IMR-90 (cell line): Measurements from ENCODE around the gene KIF5C. TPM values are rescaled to one million over a fixed set of nuclear protein-coding genes. Genes with fewer than 3 reads are reported as not detected.

Experiments
- ATAC-seq: fragments of 200-7000 bp; cut with Tn5 transposase; 2 replicates; pipeline ENCODE4 v1.9.1; 2020; ENCODE audit warnings: low read depth, mild to moderate bottlenecking, moderate library complexity
- BruUV-seq: library from RNA; stranded (reverse); fragments of 400-500 nt; replicated peaks from 2 replicates; lab custom pipeline; 2021; lab: Mats Ljungman, UMichigan
- CTCF ChIA-PET: fragments of 300-600 bp; formaldehyde crosslinking; extraction: SDS; loops from one replicate; lab custom pipeline; 2021; ENCODE audit warnings: antibody characterized with exemption; lab: Yijun Ruan, JAX
- POLR2A ChIA-PET: fragments of 300-600 bp; sonication (Branson Sonifier 250); formaldehyde crosslinking; loops from one replicate; lab custom pipeline; 2022; ENCODE audit warnings: antibody characterized with exemption; ENCODE audit not compliant: unreplicated experiment; lab: Charles Lee
- DNase-seq: peaks from one replicate; pipeline ENCODE4 v3.0.0; 2013
- H2AFZ ChIP-seq: replicated peaks from 2 replicates; pipeline ENCODE3; 2013; ENCODE audit warnings: low read length, mild to moderate bottlenecking; ENCODE audit not compliant: poor library complexity
- H2AK5ac ChIP-seq: 2 replicates; pipeline ENCODE4 v1.6.1; 2013; ENCODE audit warnings: low read depth, low read length, inconsistent platforms
- H2AK9ac ChIP-seq: replicated peaks from 2 replicates; pipeline ENCODE3; 2013; ENCODE audit warnings: mild to moderate bottlenecking, low read depth, low read length, moderate library complexity; ENCODE audit not compliant: poor library complexity
- H2BK120ac ChIP-seq: 2 replicates; pipeline ENCODE4 v1.6.1; 2013; ENCODE audit warnings: low read depth, low read length, inconsistent platforms
- H2BK15ac ChIP-seq: 3 replicates; pipeline ENCODE4 v1.6.1; 2013; ENCODE audit warnings: low read depth, low read length, inconsistent platforms
- H2BK20ac ChIP-seq: 2 replicates; pipeline ENCODE4 v1.6.1; 2013; ENCODE audit warnings: low read depth, mild to moderate bottlenecking, inconsistent platforms, low read length, moderate library complexity
- H2BK5ac ChIP-seq: 2 replicates; pipeline ENCODE4 v1.6.1; 2013; ENCODE audit warnings: mild to moderate bottlenecking, low read depth, low read length, inconsistent platforms; ENCODE audit not compliant: poor library complexity, severe bottlenecking
- H3K14ac ChIP-seq: replicated peaks from 2 replicates; pipeline ENCODE4 v1.6.1; 2013; ENCODE audit warnings: low read depth, low read length, inconsistent platforms
- H3K18ac ChIP-seq: 2 replicates; pipeline ENCODE4 v1.6.1; 2013; ENCODE audit warnings: low read depth, low read length, control low read depth
- H3K23ac ChIP-seq: 2 replicates; pipeline ENCODE4 v1.6.1; 2013; ENCODE audit warnings: low read depth, low read length, inconsistent platforms
- H3K27ac ChIP-seq: 2 replicates; pipeline ENCODE4 v1.5.1; 2013; ENCODE audit warnings: mild to moderate bottlenecking, control low read depth, low read length; ENCODE audit not compliant: insufficient read depth
- H3K27me3 ChIP-seq: 2 replicates; pipeline ENCODE4 v1.6.1; 2013; ENCODE audit warnings: low read length; ENCODE audit not compliant: control insufficient read depth, insufficient read depth
- H3K36me3 ChIP-seq: 2 replicates; pipeline ENCODE4 v1.6.1; 2013; ENCODE audit warnings: low read length, mixed read lengths; ENCODE audit not compliant: control insufficient read depth, insufficient read depth
- H3K4ac ChIP-seq: 2 replicates; pipeline ENCODE4 v1.6.1; 2013; ENCODE audit warnings: low read depth, low read length, inconsistent platforms
- H3K4me1 ChIP-seq: 2 replicates; pipeline ENCODE4 v1.6.1; 2013; ENCODE audit warnings: low read length, mixed read lengths; ENCODE audit not compliant: control insufficient read depth, insufficient read depth
- H3K4me2 ChIP-seq: 2 replicates; pipeline ENCODE4 v1.6.1; 2013; ENCODE audit warnings: low read depth, mild to moderate bottlenecking, control low read depth, low read length, moderate library complexity
- H3K4me3 ChIP-seq: 2 replicates; pipeline ENCODE4 v1.5.1; 2013; ENCODE audit warnings: low read depth, mild to moderate bottlenecking, control low read depth, low read length, moderate library complexity; ENCODE audit not compliant: insufficient read depth
- H3K56ac ChIP-seq: 2 replicates; pipeline ENCODE4 v1.6.1; 2013; ENCODE audit warnings: low read length, inconsistent platforms; ENCODE audit not compliant: insufficient read depth; ENCODE audit errors: extremely low read depth
- H3K79me1 ChIP-seq, 2 experiments: 2 replicates each; pipeline ENCODE4 v1.6.1; 2013; ENCODE audit warnings: low read length in 2 of 2, inconsistent platforms in 1 of 2, low read depth in 1 of 2
- H3K9ac ChIP-seq: 2 replicates; pipeline ENCODE4 v1.6.1; 2013; ENCODE audit warnings: low read depth, low read length, control low read depth
- H3K9me1 ChIP-seq: 2 replicates; pipeline ENCODE4 v1.6.1; 2013; ENCODE audit warnings: low read length, inconsistent platforms; ENCODE audit not compliant: insufficient read depth
- H3K9me3 ChIP-seq: 2 replicates; pipeline ENCODE4 v1.6.1; 2013; ENCODE audit warnings: low read length; ENCODE audit not compliant: control insufficient read depth, insufficient read depth
- H4K20me1 ChIP-seq: 2 replicates; pipeline ENCODE4 v1.6.1; 2013; ENCODE audit warnings: low read length, inconsistent platforms; ENCODE audit not compliant: insufficient read depth
- H4K5ac ChIP-seq: 2 replicates; pipeline ENCODE4 v1.6.1; 2013; ENCODE audit warnings: mild to moderate bottlenecking, low read depth, low read length, control low read depth
- H4K8ac ChIP-seq, 2 experiments: 2 replicates each; pipeline ENCODE4 v1.6.1; 2013; ENCODE audit warnings: low read depth in 2 of 2, low read length in 2 of 2, control low read depth in 1 of 2, inconsistent platforms in 1 of 2
- H4K91ac ChIP-seq: 2 replicates; pipeline ENCODE4 v1.6.1; 2013; ENCODE audit warnings: low read depth, low read length, inconsistent platforms; ENCODE audit not compliant: insufficient read depth
- BHLHE40 ChIP-seq: fragments of 150-350 bp; IDR thresholded peaks from 2 replicates; pipeline ENCODE4 v1.6.1; 2016; ENCODE audit warnings: mild to moderate bottlenecking, low read depth, low read length
- CEBPB ChIP-seq: IDR thresholded peaks from 2 replicates; pipeline ENCODE4 v1.6.1; 2012; ENCODE audit warnings: low read depth, low read length, improper control_type of control experiment
- CHD1 ChIP-seq: IDR thresholded peaks from 2 replicates; pipeline ENCODE4 v1.6.1; 2012; ENCODE audit warnings: low read depth, low read length, improper control_type of control experiment
- CTCF ChIP-seq: conservative IDR thresholded peaks from 2 replicates; pipeline ENCODE4 v1.5.1; 2012; ENCODE audit warnings: mild to moderate bottlenecking, low read depth, low read length, improper control_type of control experiment
- ELK1 ChIP-seq: fragments of 150-350 bp; IDR thresholded peaks from 2 replicates; pipeline ENCODE4 v1.6.1; 2016; ENCODE audit warnings: low read depth, mild to moderate bottlenecking, low read length, moderate library complexity, borderline replicate concordance
- FOS ChIP-seq: fragments of 150-350 bp; IDR thresholded peaks from 2 replicates; pipeline ENCODE4 v1.6.1; 2016; ENCODE audit warnings: low read depth, low read length
- MAFK ChIP-seq: IDR thresholded peaks from 2 replicates; pipeline ENCODE4 v1.6.1; 2012; ENCODE audit warnings: low read depth, low read length, improper control_type of control experiment
- MAZ ChIP-seq: IDR thresholded peaks from 2 replicates; pipeline ENCODE4 v1.6.1; 2012; ENCODE audit warnings: low read depth, mild to moderate bottlenecking, low read length, improper control_type of control experiment, moderate library complexity, borderline replicate concordance
- MXI1 ChIP-seq: IDR thresholded peaks from 2 replicates; pipeline ENCODE4 v1.6.1; 2012; ENCODE audit warnings: low read depth, mild to moderate bottlenecking, low read length, moderate library complexity, borderline replicate concordance
- NFE2L2 ChIP-seq: fragments of 150-350 bp; IDR thresholded peaks from 2 replicates; pipeline ENCODE4 v1.6.1; 2016; ENCODE audit warnings: low read depth, mild to moderate bottlenecking, low read length
- POLR2A ChIP-seq: IDR thresholded peaks from 2 replicates; pipeline ENCODE4 v1.6.1; 2012; ENCODE audit warnings: mild to moderate bottlenecking, low read depth, low read length
- RAD21 ChIP-seq: IDR thresholded peaks from 2 replicates; pipeline ENCODE4 v1.6.1; 2012; ENCODE audit warnings: low read length, improper control_type of control experiment
- RCOR1 ChIP-seq: IDR thresholded peaks from 2 replicates; pipeline ENCODE4 v1.6.1; 2012; ENCODE audit warnings: mild to moderate bottlenecking, low read length, improper control_type of control experiment; ENCODE audit not compliant: insufficient replicate concordance
- RFX5 ChIP-seq: IDR thresholded peaks from 2 replicates; pipeline ENCODE4 v1.8.0; 2012; ENCODE audit warnings: low read depth, mild to moderate bottlenecking, low read length, moderate library complexity
- SMC3 ChIP-seq: fragments of 150-350 bp; IDR thresholded peaks from 2 replicates; pipeline ENCODE4 v1.6.1; 2016; ENCODE audit warnings: low read depth, mild to moderate bottlenecking, antibody characterized with exemption, low read length, moderate library complexity
- USF2 ChIP-seq: fragments of 150-350 bp; IDR thresholded peaks from 2 replicates; pipeline ENCODE4 v1.6.1; 2017; ENCODE audit warnings: mild to moderate bottlenecking, antibody characterized with exemption, low read length, low read depth
- dilution Hi-C: fragments of 300-500 bp; cut with HindIII; formaldehyde crosslinking; loops from one replicate; pipeline ENCODE4 v1.14.3; 2018; ENCODE audit warnings: low sequenced_read_pairs; ENCODE audit not compliant: unreplicated experiment
- in situ Hi-C: fragments of 300-500 bp; cut with MboI; formaldehyde crosslinking; loops from 3 replicates; pipeline ENCODE4 v1.14.3; 2019; ENCODE audit warnings: low sequenced_read_pairs, inconsistent platforms, mixed read lengths
- intact Hi-C: fragments of 100-400 bp; cut with micrococcal nuclease; formaldehyde crosslinking; loops from 2 replicates; pipeline ENCODE4 v1.10.0; 2022
- polyA plus RNA-seq, 3 experiments: library from polyadenylated mRNA; depleted of rRNA; stranded (reverse); fragments of >200 nt; gene quantifications; 2 replicates each; pipeline ENCODE4 v1.2.3, GENCODE V29; 2012; ENCODE audit warnings: low replicate concordance in 1 of 3
- total RNA-seq: library from RNA; depleted of rRNA; stranded (reverse); fragments of >200 nt; gene quantifications from 2 replicates; pipeline ENCODE4 v1.2.3, GENCODE V29; 2012

Gene KIF5C
- total and polyA plus RNA-seq, 2 of the 4 experiments (the other 2 are of a cell fraction), result 0.10 to 0.18 TPM

GRCh38 chr2:148983896-148984295 is 108.9 kb downstream of the KIF5C start:
- no peak overlapping the region for H3K9ac ChIP-seq
- no peak overlapping the region for H2AK9ac ChIP-seq
- no peak overlapping the region for H3K14ac ChIP-seq
- TF ChIP-seq ELK1, result no peak
- TF ChIP-seq MXI1, result no peak
- TF ChIP-seq RAD21, result no peak
- TF ChIP-seq RFX5, result no peak
- no peak for TF ChIP-seq CEBPB
- TF ChIP-seq CHD1, result no peak
- TF ChIP-seq NFE2L2, result no peak
- TF ChIP-seq POLR2A, result no peak
- no peak for TF ChIP-seq MAZ
- no peak for TF ChIP-seq USF2
- no peak for TF ChIP-seq CTCF
- TF ChIP-seq MAFK, result no peak
- TF ChIP-seq RCOR1, result no peak
- TF ChIP-seq BHLHE40, result no peak
- TF ChIP-seq FOS, result no peak
- TF ChIP-seq SMC3, result no peak
- dilution Hi-C loops, result no loop called here
- intact Hi-C loops, result no loop called here
- H2BK20ac ChIP-seq, result no peak overlapping the region
- H3K9me1 ChIP-seq, result no peaks in the 10 kb centered on the region
- H3K56ac ChIP-seq, result no peak overlapping the region
- H3K79me1 ChIP-seq, result no peaks in the 10 kb centered on the region
- H4K8ac ChIP-seq, result no peak overlapping the region
- H3K27ac ChIP-seq, result no peak overlapping the region
- POLR2A ChIA-PET, result no interaction called here
- H3K4me1 ChIP-seq, result no peaks in the 10 kb centered on the region
- no peak overlapping the region for H3K23ac ChIP-seq
- H2BK15ac ChIP-seq, result no peak overlapping the region
- no peaks in the 10 kb centered on the region for H4K20me1 ChIP-seq
- H3K4me3 ChIP-seq, result no peak overlapping the region
- ATAC-seq (no peak), DNase-seq (no peak)
- H3K4me2 ChIP-seq, result no peak overlapping the region
- H4K5ac ChIP-seq, result no peak overlapping the region
- H4K91ac ChIP-seq, result no peak overlapping the region
- no peak overlapping the region for H2BK5ac ChIP-seq
- in situ Hi-C loops, result loop anchor here (25.0 kb wide), 1 partner anchor 997 kb away; no protein-coding TSS in a partner anchor
- no peak overlapping the region for H2AFZ ChIP-seq
- no peaks in the 10 kb centered on the region; the same call in 1 of the 2 replicates for H3K27me3 ChIP-seq
- BruUV-seq, result no TSS peak
- no peak overlapping the region for H2BK120ac ChIP-seq
- no peak overlapping the region for H3K4ac ChIP-seq
- no peak overlapping the region for H2AK5ac ChIP-seq
- no peak overlapping the region for H3K18ac ChIP-seq
- H3K9me3 ChIP-seq, result no peaks in the 10 kb centered on the region
- CTCF ChIA-PET, result no interaction called here
- no peaks in the 10 kb centered on the region for H3K36me3 ChIP-seq
